HG02588 (cell line): ENCODE measurements around the gene HLA-DQA1.
"Not testable (repeated sequence)": the region's sequence is repeated elsewhere in the genome, so short reads cannot be mapped to it uniquely, and the experiment has no call there.

ENCODE experiments used
- ATAC-seq: cut with Tn5 transposase; IDR thresholded peaks from one replicate; pipeline ENCODE4 v1.9.1; 2021; ENCODE audit warnings: mild to moderate bottlenecking, moderate library complexity; ENCODE audit not compliant: unreplicated experiment

The HLA-DQA1 gene

DNA sequence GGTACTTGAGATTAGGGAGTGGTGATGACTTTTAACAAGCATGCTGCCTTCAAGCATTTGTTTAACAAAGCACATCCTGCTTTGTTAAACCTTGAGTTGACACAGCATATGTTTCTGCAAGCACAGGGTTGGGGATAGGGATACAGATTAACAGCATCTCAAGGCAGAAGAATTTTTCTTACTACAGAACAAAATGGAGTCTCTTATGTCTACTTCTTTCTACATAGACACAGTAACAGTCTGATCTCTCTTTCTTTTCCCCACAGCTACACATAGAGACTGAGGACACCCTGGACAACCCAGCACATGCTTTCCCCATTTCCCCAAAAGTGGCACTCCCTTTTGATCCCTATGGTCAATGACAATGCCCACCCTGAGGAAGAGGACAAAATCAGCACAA, 20.6 kb downstream of the HLA-DQA1 start:
- ATAC-seq, result not testable (repeated sequence)

DNA sequence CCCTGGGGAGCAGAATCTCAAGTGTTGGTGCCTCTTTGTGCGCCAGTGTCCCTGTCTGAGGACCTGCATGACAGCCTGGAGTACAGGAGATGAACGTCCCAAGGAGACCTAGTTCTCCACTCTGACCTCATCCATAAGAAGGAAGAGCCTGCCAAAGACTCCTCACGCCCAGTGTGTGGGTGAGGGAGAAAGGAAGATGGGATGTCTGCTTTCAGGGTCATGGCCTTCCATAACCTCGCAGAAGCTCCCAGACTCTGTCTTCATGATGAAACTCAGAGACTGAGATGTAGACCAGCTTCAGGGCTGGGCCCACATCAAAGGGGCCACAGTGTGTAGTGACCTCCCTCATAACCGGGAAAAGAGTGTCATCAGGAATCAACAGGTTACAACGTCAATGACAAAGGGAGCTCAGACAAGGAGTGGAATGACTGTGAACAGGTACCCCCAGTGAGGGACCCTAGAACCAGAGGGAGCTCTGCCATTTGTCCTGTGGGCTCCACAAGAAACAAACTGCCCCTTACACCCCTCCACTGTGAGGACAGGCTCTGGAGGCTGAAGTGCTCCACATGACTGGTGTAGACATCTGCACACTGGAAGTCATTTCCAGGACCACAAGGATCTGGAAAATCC, 21.2 kb downstream of the HLA-DQA1 start:
- no peak for ATAC-seq

DNA sequence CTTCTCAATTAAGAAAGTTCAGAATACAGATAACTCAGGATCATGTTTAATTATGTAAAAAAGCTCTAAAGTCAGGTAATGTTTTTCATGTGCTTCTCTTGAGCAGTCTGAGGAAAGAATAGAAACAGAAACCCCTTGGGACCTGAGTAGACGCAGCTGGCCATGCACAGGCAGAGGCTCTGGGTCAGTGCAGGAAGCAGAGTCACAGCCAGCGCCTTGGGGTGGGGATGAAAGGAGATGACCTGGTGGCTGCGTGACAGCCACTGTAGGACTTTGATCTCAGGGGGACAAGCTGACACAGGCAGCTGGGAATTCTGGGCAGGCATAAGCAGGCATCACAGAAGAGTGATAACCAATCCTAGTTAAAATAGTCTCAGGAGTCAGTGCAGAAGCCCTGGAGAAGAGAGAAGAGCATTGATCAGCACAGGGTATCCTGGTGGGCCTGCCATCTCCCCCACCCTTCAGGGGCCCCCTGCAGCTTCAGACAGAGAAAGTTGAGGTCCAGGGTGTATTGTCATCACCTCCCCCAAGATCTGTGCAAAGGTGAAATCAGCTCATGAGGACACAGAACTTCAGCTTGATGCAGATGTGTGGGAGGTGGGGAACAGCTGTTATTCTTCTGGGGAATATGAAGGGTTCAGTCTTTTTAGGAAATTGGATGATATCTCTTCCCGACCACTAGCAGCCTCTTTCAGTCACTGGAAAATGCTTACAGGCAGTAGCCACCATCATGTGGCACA, 22.8 kb downstream of the HLA-DQA1 start:
- no peak for ATAC-seq

DNA sequence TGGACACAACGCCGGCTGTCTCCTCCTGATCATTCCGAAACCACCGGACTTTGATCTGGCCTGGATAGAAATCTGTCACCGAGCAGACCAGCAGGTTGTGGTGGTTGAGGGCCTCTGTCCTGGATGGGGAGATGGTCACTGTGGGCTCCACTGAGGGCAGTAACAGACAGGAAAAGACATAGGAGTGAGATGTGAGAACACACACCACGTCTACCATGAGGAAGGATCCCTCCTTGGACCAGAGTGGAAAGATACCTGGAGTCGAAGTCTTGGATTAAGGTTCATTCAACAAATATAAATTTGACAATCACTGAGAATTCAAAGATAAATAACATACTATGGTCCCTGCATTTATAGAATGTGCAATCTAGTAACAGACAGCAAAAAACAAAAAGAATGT, 24.9 kb downstream of the HLA-DQA1 start:
- ATAC-seq, result no peak

DNA sequence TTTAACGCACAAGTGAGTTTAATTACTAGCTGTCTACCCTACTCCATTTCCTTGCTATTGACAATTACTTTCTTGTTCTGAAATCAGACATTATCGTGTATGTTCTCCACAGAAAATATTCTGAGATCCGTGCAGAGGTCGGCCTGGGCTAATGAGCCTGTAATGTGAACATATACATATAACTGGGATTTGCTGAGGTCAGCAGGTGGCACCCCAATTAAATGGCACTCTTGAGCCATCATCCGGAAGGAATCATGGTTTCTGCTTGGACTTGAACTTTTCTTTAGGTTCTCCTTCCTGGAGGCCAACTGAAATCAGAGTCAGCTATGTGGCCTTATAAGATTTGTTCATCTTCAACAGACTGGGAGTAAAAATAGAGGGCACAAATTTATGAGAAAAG, 25.6 kb downstream of the HLA-DQA1 start:
- no peak for ATAC-seq

DNA sequence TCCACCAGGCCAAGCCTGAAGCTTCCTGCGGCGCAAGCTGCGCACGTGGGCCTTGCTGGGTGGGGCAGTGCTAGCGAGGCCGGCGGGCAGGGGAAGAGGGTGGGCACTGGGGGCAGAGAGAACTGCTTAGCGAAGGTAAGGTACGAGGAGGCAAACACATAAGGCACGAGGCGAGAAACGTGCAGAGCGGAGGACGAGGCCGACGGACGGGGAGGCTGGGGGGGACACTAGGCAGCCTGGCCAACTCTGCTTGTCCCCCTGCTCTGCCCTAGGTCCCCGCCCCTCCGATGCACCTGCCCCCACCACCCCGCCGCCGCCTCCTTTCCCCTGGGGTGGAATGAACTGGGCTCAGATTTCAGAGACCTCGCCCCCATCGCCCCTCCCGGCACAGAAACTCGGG, 27.1 kb downstream of the HLA-DQA1 start:
- ATAC-seq, result no peak

DNA sequence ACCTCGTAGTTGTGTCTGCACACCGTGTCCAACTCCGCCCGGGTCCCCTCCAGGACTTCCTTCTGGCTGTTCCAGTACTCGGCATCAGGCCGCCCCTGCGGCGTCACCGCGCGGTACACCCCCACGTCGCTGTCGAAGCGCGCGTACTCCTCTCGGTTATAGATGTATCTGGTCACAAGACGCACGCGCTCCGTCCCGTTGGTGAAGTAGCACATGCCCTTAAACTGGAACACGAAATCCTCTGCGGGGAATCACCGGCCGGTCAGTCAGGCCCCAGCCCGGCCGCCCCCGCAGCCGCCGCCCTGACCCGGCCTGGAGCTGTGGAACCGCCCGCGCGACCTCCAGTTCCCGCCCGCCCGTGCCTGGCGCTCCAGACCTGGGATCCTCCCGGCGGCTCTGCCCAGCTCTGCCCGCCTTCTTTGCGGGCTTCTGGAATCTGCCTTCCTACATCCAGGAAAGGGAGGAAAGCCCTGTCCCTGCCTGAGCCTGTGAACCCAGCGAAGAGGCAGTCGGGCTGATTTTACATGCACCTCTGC, 27.7 kb downstream of the HLA-DQA1 start:
- ATAC-seq, result peak; percentile 36

DNA sequence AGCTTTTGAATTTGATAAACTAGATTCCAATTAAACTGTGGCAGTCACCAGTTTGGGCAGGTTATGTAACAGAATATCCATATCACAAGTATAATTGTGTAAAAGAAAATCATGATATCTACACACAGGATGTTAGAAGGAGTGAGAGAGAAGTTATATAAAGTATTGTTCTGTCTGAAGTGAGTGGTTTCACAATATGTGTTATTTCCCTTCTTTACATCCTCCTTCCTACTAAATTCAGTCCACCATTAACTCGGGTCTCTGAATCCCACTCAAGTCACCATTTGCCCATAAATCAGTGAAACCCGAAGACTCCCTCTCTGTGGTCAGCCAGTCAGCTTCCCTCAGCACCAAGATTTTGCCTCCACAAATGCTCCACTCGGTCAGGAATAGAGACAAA, 28.5 kb downstream of the HLA-DQA1 start:
- no peak for ATAC-seq

DNA sequence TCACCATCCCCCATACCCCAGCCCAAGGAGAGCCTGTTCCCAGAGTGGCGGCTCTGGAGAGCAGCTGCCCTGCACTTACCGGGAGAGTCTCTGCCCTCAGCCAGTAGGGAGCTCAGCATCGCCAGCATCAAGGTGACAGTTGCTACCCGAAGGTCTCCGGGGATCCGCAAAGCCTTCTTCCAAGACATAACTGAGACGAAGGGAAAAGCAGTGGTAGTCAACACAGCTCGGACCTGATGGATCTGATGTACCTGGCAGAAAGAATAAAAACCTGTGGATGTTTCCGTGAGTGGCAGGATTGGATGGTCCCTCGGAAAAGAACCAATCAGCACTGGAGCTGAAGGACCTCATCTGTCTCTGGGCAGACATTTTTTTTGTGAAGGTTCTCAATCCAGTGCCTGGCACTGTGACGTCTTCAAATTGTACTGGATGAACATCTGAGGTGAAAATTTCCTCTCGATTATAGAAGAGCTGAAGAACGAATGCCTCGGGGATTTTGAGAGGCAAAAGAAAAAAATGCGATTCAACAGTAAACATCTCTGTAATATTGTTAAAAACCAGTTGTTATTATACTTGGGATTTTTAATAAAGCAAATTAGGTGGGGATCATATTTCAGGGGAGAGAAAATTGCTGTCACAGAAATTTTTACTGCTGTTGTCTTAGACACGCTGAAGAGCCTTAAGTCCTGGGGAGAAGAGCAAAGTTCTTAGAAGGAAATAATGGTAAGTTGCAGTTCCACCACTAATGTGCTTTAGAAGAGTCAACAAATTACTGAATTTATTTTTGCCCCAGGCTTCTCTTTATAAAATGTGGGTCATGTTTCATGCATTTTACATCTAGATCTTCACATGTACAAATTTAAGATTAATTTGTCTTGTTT, 29.5 kb downstream of the HLA-DQA1 start, which contains the start of gene HLA-DQB1:
Gene HLA-DQB1 (minus strand): TSS at position 238 of the 881 bp plus-strand sequence. CDS start 50 bp downstream, at position 188.
- ATAC-seq, result no peak

DNA sequence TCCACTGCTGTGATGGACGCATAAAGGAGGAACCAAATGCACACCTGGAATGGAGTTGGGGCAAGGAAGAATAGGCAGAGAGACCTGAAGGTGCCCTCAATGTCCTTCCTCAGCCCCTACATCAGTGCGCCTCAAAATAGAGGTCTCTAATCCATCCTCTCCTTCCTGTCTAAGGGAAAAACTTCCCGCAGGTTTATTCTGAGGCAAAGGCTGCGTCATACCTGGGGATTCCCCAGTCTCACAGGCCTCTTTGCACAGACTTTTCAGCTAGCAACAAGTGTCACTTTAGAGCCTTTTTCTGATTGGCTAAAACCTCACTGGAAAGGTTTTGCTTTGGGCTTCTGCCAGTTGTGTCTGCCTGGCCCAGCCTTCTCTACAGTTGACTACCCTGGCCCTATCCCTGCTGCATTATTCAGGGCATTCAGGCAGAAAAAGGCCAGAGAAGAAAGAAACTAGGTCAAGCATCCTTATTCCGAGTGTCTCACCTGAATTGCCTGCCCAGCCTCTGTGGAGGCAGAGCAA, 31.1 kb downstream of the HLA-DQA1 start:
- peak; percentile 62 for ATAC-seq

DNA sequence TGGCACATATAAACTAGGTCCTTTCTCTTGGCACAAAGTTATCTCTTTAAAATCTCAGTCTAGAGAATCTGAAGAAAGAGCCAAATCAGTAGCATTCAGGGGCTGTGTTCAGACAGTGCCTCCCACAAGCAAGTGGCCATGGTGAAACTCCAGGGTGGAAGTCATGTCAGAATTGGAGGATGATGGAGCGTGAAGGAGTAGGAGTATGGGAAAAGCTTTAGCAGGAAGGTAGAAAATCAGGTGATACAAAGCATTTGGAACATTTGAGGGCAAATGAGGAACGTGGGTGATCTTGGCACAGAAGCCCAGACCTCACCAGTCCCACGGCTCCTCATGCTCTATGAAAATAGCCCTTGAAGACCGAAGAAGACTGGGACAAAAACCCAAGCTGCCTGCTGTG, 32.0 kb downstream of the HLA-DQA1 start:
- no peak for ATAC-seq

DNA sequence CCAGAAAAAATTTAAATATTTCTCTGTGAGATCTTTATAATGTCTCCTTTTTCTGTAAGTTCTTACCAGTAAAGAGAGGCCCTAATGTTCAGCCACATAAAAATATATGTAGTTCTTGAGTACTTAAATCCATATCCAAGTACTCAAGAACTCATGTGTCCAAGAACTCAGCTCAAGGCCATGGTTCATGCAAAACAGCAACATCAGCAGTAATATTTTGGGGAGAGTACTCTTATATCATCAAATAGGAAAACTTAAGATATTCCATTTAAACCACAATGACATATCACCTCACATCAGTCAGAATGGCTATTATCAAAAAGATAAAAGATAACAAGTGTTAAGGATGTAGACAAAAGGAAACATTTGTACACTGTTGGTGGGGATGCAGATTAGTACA, 32.7 kb downstream of the HLA-DQA1 start:
- no peak for ATAC-seq

DNA sequence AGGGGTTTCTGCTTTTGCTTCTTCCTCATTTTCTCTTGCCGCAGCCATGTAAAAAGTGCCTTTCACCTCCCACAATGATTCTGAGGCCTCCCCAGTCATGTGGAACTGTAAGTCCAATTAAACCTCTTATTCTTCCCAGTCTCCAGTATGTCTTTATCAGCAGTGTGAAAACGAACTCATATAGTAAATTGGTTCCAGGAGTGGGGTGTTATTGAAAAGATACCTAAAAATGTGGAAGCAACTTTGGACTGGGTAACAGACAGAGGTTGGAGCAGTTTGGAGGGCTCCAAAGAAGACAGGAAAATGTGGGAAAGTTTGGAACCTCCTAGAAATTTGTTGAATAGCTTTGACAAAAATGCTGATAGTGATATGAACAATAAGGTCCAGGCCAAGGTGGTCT, 34.7 kb downstream of the HLA-DQA1 start:
- not testable (repeated sequence) for ATAC-seq

DNA sequence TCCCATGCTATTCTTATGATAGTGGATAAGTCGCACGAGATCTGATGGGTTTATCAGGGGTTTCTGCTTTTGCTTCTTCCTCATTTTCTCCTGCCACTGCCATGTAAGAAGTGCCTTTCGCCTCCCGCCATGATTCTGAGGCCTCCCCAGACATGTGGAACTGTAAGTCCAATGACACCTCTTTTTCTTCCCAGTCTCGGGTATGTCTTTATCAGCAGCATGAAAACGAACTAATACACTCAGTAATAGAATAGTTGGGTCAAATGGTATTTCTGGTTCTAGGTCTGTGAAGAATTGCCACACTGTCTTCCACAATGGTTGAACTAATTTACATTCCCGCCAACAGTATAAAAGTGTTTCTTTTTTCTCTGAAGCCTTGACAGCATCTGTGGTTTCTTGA, 36.9 kb downstream of the HLA-DQA1 start:
- ATAC-seq, result not testable (repeated sequence)

DNA sequence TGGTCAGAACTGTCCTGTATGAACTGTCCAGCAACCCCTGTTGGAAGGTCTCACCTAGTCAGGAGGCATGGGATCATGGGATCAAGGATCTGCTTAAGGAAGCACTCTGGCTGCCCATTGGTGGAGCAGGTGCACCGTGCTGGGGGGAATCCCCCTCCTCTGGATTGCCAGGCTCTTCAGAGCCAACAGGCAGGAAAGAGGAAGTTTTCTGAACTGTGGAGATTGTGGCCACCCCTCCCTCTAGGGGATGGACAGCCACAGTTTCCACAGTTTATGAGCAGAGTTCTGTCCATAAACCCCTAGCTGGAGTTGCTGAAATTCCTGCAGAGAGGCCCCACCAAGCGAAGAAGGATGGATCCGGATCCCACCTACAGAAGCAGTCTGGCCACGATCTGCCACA, 42.3 kb downstream of the HLA-DQA1 start:
- no peak for ATAC-seq

DNA sequence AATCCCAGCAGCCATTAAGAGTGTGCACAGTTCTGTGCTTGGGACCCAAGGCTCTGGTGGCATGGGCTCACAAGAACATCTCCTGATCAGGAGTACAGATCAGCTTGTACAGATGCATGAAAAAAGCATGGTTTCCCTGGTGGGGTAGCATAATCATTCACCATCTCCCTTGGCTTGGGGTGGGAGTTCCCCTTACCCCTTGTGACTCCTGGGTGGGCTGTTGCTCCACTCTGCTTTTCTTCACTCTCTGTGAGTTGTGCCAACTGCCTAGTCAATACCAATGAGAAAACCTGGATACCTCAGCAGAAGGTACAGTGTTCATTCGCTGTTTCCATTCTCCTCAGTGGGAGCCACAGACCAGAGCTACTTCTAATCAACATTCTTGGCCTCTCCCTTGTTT, 42.8 kb downstream of the HLA-DQA1 start:
- ATAC-seq, result no peak

DNA sequence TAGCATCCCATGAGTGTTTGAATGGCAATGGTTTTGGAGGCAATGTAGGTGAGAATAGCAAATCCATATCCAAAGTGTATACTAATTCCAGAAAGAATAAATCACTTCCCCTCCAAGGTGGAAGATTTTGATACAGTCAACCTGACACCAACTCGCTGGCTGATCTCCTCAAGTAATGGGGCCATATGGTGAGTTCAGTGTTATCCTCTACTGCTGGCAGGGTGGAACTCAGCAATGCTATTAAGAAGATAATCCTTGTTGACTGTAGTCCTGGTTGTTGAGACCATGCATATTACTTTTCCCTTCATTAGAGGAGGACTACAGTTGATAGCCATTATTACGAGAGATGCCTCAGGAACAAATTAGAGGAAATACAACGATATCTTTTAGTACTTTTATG, 47.0 kb downstream of the HLA-DQA1 start:
- ATAC-seq, result no peak

DNA sequence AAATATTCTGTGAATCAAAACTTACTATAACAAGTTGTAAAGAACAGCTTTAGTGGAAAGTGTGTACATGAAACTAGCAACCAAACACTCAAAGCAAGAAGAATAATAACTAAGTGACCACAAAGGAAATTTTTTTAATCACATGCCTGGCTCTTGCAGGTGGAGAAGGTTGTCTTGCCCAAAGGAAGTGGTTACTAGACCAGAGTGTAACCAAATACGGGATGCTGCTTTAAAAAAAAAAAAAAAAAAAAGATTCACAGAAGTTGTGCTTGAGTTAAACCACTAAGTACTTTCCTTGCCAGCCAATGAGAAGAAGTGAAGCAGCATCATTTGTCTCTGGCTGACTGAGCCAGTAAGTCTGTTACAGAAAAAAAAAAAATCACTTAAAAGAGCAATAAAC, 48.4 kb downstream of the HLA-DQA1 start:
- ATAC-seq, result peak; percentile 79

DNA sequence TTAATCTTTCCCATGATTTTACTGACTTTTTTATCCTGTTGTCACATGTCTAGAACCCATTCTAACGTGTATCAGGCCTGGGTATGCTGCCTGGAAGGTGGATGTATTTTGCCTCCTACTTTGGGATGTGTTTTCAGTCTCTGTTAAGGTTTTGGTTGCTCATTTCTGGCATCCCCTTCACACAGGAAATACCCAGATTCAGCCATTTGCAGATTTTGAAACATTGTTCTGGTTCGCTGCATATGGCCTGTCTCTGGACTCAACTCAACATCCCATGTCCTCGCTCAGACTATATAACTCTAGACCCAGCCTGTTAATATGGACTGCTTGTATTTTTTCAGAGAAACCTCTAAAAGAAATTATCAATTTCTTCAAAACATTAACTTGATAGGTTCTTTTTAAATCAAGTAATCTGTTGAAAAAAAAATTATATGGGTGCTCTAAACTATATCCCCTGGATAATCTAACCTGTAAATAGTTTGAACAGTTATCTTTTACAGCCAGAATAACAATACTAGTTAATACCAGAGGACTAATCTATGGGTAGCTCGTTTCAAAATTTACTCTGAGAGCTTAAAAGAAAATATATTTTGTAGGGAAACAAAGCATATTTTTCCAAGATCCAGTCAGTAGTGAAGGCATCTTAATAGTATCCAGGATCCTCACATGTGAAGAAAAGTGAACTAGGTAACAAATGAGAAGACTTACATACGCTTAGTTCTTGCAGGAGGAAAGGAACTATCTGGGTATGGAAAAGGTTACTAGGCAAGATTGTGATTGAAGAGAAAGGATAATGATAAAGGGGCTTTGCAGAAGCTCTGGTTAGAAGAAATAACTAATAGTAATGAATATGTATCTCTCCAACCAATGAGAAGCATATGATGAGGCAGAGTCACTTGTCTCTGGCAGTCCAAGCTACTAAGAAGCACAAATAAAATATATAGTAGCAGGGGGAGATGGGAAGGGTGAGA, 52.6 kb downstream of the HLA-DQA1 start:
- no peak for ATAC-seq

DNA sequence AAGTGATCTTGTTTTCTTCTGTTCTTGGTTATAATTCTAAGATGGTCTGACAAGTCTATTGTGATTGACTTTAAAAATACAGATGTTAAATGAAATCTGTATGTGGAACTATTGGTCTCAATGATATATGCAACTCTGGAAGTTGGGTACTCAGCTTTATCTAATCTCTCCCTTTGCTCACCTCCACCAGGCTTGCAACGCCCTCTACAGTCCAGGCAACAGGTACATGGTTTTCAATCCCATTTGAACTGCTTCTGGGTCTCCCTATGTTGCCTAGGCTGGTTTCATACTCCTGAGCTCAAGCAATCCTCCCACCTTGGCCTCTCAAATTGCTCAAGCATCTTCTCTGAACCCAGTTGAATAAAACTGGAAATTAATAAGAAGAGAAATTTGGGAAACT, 54.8 kb downstream of the HLA-DQA1 start:
- no peak for ATAC-seq
